Astrocyte of the spinal cord (primary cell): Measurements from ENCODE around the gene SKP1.

ENCODE experiments used
- DNase-seq: peaks from one replicate; pipeline ENCODE4 v3.0.0; 2011; ENCODE audit warnings: low read depth, low spot score
- H3K4me3 ChIP-seq: 2 replicates; pipeline ENCODE4 v1.5.1; 2011; ENCODE audit warnings: low read depth, mild to moderate bottlenecking, low read length, moderate library complexity
- CTCF ChIP-seq: IDR thresholded peaks from 2 replicates; pipeline ENCODE4 v1.5.1; 2012; ENCODE audit warnings: low read depth, mild to moderate bottlenecking, low read length, inconsistent platforms
- in situ Hi-C: cut with HindIII; loops from 2 replicates; pipeline ENCODE4 v1.10.0; 2017; ENCODE audit warnings: low sequenced_read_pairs

Gene SKP1

GRCh38 chr5:134131578-134132350, 45.0 kb downstream of the SKP1 start:
- in situ Hi-C loops = no loop called here
- no peak overlapping the region for H3K4me3 ChIP-seq
- TF ChIP-seq CTCF = no peak
- DNase-seq = no peak

GRCh38 chr5:134131165-134131564, 45.6 kb downstream of the SKP1 start:
- in situ Hi-C loops = no loop called here
- no peak overlapping the region for H3K4me3 ChIP-seq
- DNase-seq = no peak
- no peak for TF ChIP-seq CTCF

- DNase-seq = no peak
- no peak overlapping the region for H3K4me3 ChIP-seq
- in situ Hi-C loops = no loop called here
- TF ChIP-seq CTCF = no peak
These were observed 46.4 kb downstream of the SKP1 start for GRCh38 chr5:134130239-134130945.

- in situ Hi-C loops = no loop called here
- no peak for DNase-seq
- no peak for TF ChIP-seq CTCF
- H3K4me3 ChIP-seq = no peak overlapping the region
These were observed 47.1 kb downstream of the SKP1 start for GRCh38 chr5:134129411-134130238.

- H3K4me3 ChIP-seq = no peak overlapping the region
- in situ Hi-C loops = no loop called here
- DNase-seq = no peak
- TF ChIP-seq CTCF = no peak
These were observed 48.1 kb downstream of the SKP1 start for GRCh38 chr5:134128648-134128995.

- DNase-seq = no peak
- H3K4me3 ChIP-seq = no peak overlapping the region
- in situ Hi-C loops = no loop called here
- no peak for TF ChIP-seq CTCF
These were observed 48.6 kb downstream of the SKP1 start for GRCh38 chr5:134127988-134128647.
